Left lung (tissue), 10 donors: Measurements from ENCODE around the gene CRIM1. TPM values are rescaled to one million over a fixed set of nuclear protein-coding genes. Genes with fewer than 3 reads are reported as not detected.

ENCODE experiments used
- ATAC-seq: fragments of 200-7000 bp; cut with Tn5 transposase; one replicate; pipeline ENCODE4 v1.9.1; 2020; ENCODE audit warnings: moderate library complexity
- DNase-seq, 4 donors: peaks; one replicate each; pipeline ENCODE4 v3.0.0-alpha.2; 2013 to 2020
- H3K27ac ChIP-seq, 2 donors: fragments of 200-600 bp; sonication (generic) in 1 of 2; one replicate each; pipeline versions ENCODE4 v1.5.0 to v1.8.0; 2020 to 2021
- H3K27me3 ChIP-seq, 2 donors: fragments of 200-600 bp; sonication (generic) in 1 of 2; one replicate each; pipeline versions ENCODE4 v1.5.0 to v1.8.0; 2020 to 2021
- H3K36me3 ChIP-seq, 2 donors: fragments of 200-600 bp; sonication (generic) in 1 of 2; one replicate each; pipeline versions ENCODE4 v1.5.0 to v1.8.0; 2020 to 2021
- H3K4me1 ChIP-seq, 2 donors: fragments of 200-600 bp; one replicate each; pipeline ENCODE4 v1.8.0; 2021
- H3K4me3 ChIP-seq, 2 donors: fragments of 200-600 bp; sonication (generic) in 1 of 2; one replicate each; pipeline versions ENCODE4 v1.5.0 to v1.8.0; 2020 to 2021; ENCODE audit warnings: mild to moderate bottlenecking in 1 of 2
- H3K9me3 ChIP-seq, 2 donors: fragments of 200-600 bp; sonication (generic) in 1 of 2; one replicate each; pipeline versions ENCODE4 v1.5.0 to v1.8.0; 2020 to 2021
- intact Hi-C, 2 donors: fragments of 100-400 bp; cut with DNase I; formaldehyde crosslinking; loops; one replicate each; pipeline versions ENCODE4 v1.11.2 to v1.14.2; 2022
- polyA plus RNA-seq, 6 donors: library from polyadenylated mRNA; unstranded; fragments of 120-200 nt; gene quantifications; one replicate each; pipeline ENCODE4 v1.2.1, GENCODE V29; 2013; ENCODE audit not compliant: insufficient read length in 6 of 6
- total RNA-seq, 2 donors: library from RNA; stranded (reverse); fragmentation: NEBNext Ultra II Directional; extraction: Animal tissue kit (Norgen Biotek cat#: 25700); gene quantifications; one replicate each; pipeline ENCODE4 v1.2.1, GENCODE V29; 2021
- TF ChIP-seq, protein P1 (sequence below), 2 donors: fragments of 200-600 bp; sonication (generic) in 1 of 2; IDR thresholded peaks; one replicate each; pipeline versions ENCODE4 v1.5.0 to v1.8.0; 2021; ENCODE audit warnings: antibody characterized with exemption in 2 of 2
- donor health status: DM: no; HTN: yes; CAD: no.
- donor health status: DM: no; HTN: no; CAD: no.

Gene CRIM1
- total and polyA plus RNA-seq, 8 donors: 28.7 to 72.9 (median 31.4) TPM

DNA sequence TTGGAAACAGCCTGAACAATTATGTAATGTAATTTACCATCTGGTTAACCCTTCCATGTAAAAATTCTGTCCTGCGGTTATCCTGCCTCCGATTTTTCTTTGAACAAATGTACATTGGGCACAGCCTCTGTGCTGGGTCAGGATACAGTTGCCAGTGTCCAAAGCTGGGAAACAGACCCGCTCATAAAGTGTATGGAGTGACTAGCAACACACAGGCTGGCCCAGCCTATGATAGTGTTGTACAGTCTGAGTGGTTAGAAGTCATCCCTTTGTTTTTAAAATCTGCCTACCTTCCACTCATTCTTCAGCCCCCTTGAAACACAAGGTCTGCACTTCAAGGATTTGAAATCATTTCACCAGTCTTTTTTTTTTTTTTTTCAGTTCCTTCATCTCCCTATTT is 192.3 kb downstream of the CRIM1 start:
- no peaks in the 10 kb centered on the region for H3K9me3 ChIP-seq
- no peak for ATAC-seq
- TF ChIP-seq, protein P1, sequence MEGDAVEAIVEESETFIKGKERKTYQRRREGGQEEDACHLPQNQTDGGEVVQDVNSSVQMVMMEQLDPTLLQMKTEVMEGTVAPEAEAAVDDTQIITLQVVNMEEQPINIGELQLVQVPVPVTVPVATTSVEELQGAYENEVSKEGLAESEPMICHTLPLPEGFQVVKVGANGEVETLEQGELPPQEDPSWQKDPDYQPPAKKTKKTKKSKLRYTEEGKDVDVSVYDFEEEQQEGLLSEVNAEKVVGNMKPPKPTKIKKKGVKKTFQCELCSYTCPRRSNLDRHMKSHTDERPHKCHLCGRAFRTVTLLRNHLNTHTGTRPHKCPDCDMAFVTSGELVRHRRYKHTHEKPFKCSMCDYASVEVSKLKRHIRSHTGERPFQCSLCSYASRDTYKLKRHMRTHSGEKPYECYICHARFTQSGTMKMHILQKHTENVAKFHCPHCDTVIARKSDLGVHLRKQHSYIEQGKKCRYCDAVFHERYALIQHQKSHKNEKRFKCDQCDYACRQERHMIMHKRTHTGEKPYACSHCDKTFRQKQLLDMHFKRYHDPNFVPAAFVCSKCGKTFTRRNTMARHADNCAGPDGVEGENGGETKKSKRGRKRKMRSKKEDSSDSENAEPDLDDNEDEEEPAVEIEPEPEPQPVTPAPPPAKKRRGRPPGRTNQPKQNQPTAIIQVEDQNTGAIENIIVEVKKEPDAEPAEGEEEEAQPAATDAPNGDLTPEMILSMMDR (IDR thresholded peaks at IDR 0.05): no peak
- no peak overlapping the region for H3K4me3 ChIP-seq
- no peak for DNase-seq
- H3K27me3 ChIP-seq: no peaks in the 10 kb centered on the region
- intact Hi-C loops: no loop called here
- H3K36me3 ChIP-seq: peaks cover 0 to 93% of the 10 kb centered on the region in 2 donors
- no peak overlapping the region for H3K27ac ChIP-seq
- H3K4me1 ChIP-seq: peaks cover 0 to 3% of the 10 kb centered on the region in 2 donors

DNA sequence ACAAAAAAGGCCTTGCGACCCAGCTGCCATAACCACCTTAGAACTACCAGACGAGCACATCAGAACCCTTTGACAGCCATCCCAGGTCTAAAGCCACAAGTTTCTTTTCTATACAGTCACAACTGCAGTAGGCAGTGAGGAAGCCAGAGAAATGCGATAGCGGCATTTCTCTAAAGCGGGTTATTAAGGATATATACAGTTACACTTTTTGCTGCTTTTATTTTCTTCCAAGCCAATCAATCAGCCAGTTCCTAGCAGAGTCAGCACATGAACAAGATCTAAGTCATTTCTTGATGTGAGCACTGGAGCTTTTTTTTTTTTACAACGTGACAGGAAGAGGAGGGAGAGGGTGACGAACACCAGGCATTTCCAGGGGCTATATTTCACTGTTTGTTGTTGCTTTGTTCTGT is 193.6 kb downstream of the CRIM1 start:
- Histone ChIP-seq H3K27ac (peak overlapping the region in 1 of 2 donors; percentile 55), H3K4me1 (peaks cover 0 to 8% of the 10 kb centered on the region in 2 donors), H3K27me3 (no peaks in the 10 kb centered on the region), H3K4me3 (no peak overlapping the region), H3K9me3 (no peaks in the 10 kb centered on the region), H3K36me3 (peaks cover 0 to 88% of the 10 kb centered on the region in 2 donors)
- intact Hi-C loops: no loop called here
- ATAC-seq: no peak
- DNase-seq: no peak
- TF ChIP-seq, protein P1 (IDR thresholded peaks at IDR 0.05): no peak

DNA sequence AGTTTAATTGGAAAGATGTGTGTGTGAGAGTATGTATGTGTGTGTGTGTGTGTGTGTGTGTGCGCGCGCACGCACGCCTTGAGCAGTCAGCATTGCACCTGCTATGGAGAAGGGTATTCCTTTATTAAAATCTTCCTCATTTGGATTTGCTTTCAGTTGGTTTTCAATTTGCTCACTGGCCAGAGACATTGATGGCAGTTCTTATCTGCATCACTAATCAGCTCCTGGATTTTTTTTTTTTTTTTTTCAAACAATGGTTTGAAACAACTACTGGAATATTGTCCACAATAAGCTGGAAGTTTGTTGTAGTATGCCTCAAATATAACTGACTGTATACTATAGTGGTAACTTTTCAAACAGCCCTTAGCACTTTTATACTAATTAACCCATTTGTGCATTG is 194.4 kb downstream of the CRIM1 start:
- Histone ChIP-seq H3K4me1 (peaks cover 0 to 8% of the 10 kb centered on the region in 2 donors), H3K27me3 (no peaks in the 10 kb centered on the region), H3K4me3 (no peak overlapping the region), H3K27ac (no peak overlapping the region), H3K36me3 (peaks cover 0 to 88% of the 10 kb centered on the region in 2 donors), H3K9me3 (no peaks in the 10 kb centered on the region)
- DNase-seq (no peak), ATAC-seq (no peak)
- intact Hi-C loops: no loop called here
- TF ChIP-seq, protein P1 (IDR thresholded peaks at IDR 0.05): no peak

DNA sequence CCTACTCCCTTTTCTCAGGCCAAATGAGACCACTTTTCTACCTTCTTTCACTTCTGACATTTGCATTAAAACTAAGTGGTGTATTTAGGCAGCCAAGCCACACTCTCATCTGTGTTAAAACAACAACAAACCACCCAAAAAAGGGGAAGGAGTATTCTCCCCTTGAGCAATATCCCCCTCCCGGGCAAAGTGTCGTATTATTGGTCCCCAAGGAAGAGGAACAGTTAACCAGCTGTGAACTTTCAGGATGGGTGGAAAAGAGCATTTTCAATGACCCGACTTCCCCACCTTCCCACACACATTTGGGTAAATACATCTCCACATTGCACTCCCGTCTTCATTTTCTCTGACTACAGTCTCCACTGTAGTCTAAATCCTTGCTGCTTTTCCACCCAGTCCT is 198.1 kb downstream of the CRIM1 start:
- peak; percentile 47 for ATAC-seq
- DNase-seq: no peak
- Histone ChIP-seq H3K9me3 (no peaks in the 10 kb centered on the region), H3K27ac (peak overlapping the region in 1 of 2 donors; percentile 21), H3K27me3 (no peaks in the 10 kb centered on the region), H3K4me3 (no peak overlapping the region), H3K36me3 (peaks cover 0 to 59% of the 10 kb centered on the region in 2 donors), H3K4me1 (peaks cover 0 to 22% of the 10 kb centered on the region in 2 donors)
- intact Hi-C loops: no loop called here
- TF ChIP-seq, protein P1 (IDR thresholded peaks at IDR 0.05): no peak

DNA sequence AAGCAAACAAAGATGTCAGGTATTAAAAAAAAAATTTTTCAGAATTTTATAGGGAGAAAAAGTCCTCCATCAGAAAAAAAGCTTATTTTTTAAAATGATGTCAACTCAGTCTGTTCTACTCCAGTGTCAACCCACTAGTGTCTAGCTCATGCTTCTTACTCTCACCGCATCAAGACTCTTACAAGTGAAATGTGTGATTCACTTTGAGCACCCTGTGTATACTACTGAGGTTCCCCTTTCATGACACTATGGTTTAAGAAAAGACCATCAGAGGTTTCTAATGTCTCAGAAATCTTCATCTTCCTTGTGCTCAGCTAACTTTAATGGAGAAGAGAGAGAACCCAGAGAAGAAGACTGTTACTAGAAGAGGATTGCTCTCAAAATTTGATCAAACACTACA is 199.0 kb downstream of the CRIM1 start:
- H3K4me3 ChIP-seq: no peak overlapping the region
- no peak for ATAC-seq
- no peak for DNase-seq
- no peaks in the 10 kb centered on the region for H3K9me3 ChIP-seq
- H3K27ac ChIP-seq: no peak overlapping the region
- H3K27me3 ChIP-seq: no peaks in the 10 kb centered on the region
- H3K4me1 ChIP-seq: peaks cover 0 to 19% of the 10 kb centered on the region in 2 donors
- TF ChIP-seq, protein P1 (IDR thresholded peaks at IDR 0.05): no peak
- peaks cover 0 to 54% of the 10 kb centered on the region in 2 donors for H3K36me3 ChIP-seq
- intact Hi-C loops: no loop called here
